VCaP (cell line): ENCODE data around the gene KCTD4.
A peak's percentile ranks its signal among the peaks of the same experiment; 100 is the strongest.

ENCODE experiments used
- H3K27ac ChIP-seq: fragments of 450-650 bp; 2 replicates; pipeline ENCODE4 v1.5.1; 2017
- CTCF ChIP-seq: fragments of 450-650 bp; conservative IDR thresholded peaks from 2 replicates; pipeline ENCODE4 v1.5.1; 2017; ENCODE audit warnings: mild to moderate bottlenecking, moderate library complexity

KCTD4 gene

GRCh38 chr13:45215392-45216077 lies 14.7 kb upstream of the KCTD4 start:
- no peak for TF ChIP-seq CTCF
- H3K27ac ChIP-seq: no peak overlapping the region

GRCh38 chr13:45209229-45209628 lies 8.4 kb upstream of the KCTD4 start:
- TF ChIP-seq CTCF: no peak
- no peak overlapping the region for H3K27ac ChIP-seq

- no peak for TF ChIP-seq CTCF
- H3K27ac ChIP-seq: peak overlapping the region; percentile 68
Measured at GRCh38 chr13:45208132-45208531, 7.3 kb upstream of the KCTD4 start.

GRCh38 chr13:45207319-45207718 lies 6.5 kb upstream of the KCTD4 start:
- H3K27ac ChIP-seq: peak overlapping the region; percentile 68
- TF ChIP-seq CTCF: no peak

- H3K27ac ChIP-seq: peak overlapping the region; percentile 68
- TF ChIP-seq CTCF: no peak
Measured at GRCh38 chr13:45206340-45206739, 5.5 kb upstream of the KCTD4 start.

GRCh38 chr13:45205124-45205523 lies 4.3 kb upstream of the KCTD4 start:
- H3K27ac ChIP-seq: no peak overlapping the region
- TF ChIP-seq CTCF: no peak

GRCh38 chr13:45199711-45200110 lies 1.1 kb downstream of the KCTD4 start:
- TF ChIP-seq CTCF: no peak

More at GRCh38 chr13:45199711-45200110, 1.1 kb downstream of the KCTD4 start:
- no peak overlapping the region for H3K27ac ChIP-seq
